Tibial artery (tissue), 4 donors: ENCODE data around the gene BEST1.
A peak's percentile ranks its signal among the peaks of the same experiment; 100 is the strongest.

Source experiments
- DNase-seq, 2 donors: peaks; one replicate each; pipeline ENCODE4 v3.0.0-alpha.2; 2019
- H3K27ac ChIP-seq, 2 donors: fragments of 200-600 bp; sonication (generic) in 1 of 2; 1 replicate in 1 of 2; 2 replicates in 1 of 2; pipeline ENCODE4 v1.5.1; 2018 to 2019; ENCODE audit warnings: mild to moderate bottlenecking in 1 of 2
- H3K27me3 ChIP-seq, 2 donors: fragments of 200-600 bp; sonication (generic) in 1 of 2; one replicate each; pipeline versions ENCODE4 v1.5.1 to v1.6.0; 2016 to 2019
- H3K36me3 ChIP-seq, 3 donors: fragments of 200-600 bp; sonication (generic) in 2 of 3; one replicate each; pipeline ENCODE4 v1.5.1; 2016 to 2019; ENCODE audit warnings: mild to moderate bottlenecking in 2 of 3
- H3K4me1 ChIP-seq, 4 donors: fragments of 200-600 bp; sonication (generic) in 2 of 4; 1 replicate in 3 of 4; 2 replicates in 1 of 4; pipeline ENCODE4 v1.5.1; 2016 to 2019
- H3K4me3 ChIP-seq, 2 donors: fragments of 200-600 bp; sonication (generic) in 1 of 2; 1 replicate in 1 of 2; 2 replicates in 1 of 2; pipeline ENCODE4 v1.5.1; 2018 to 2019; ENCODE audit warnings: mild to moderate bottlenecking in 2 of 2
- H3K9me3 ChIP-seq, 3 donors: fragments of 200-600 bp; sonication (generic) in 1 of 3; one replicate each; pipeline ENCODE4 v1.5.1; 2016 to 2019
- intact Hi-C: fragments of 100-400 bp; cut with DNase I; formaldehyde crosslinking; loops from one replicate; pipeline ENCODE4 v1.15.0; 2023; ENCODE audit warnings: low total_unique reads
- TF ChIP-seq, protein P1 (sequence below), 2 experiments: fragments of 200-600 bp in 1 of 2; fragments of 450-650 bp in 1 of 2; IDR thresholded peaks; one replicate each; pipeline ENCODE4 v1.5.1; 2017 to 2019; ENCODE audit warnings: antibody characterized with exemption in 2 of 2, mild to moderate bottlenecking in 1 of 2, moderate library complexity in 1 of 2

BEST1 gene

DNA sequence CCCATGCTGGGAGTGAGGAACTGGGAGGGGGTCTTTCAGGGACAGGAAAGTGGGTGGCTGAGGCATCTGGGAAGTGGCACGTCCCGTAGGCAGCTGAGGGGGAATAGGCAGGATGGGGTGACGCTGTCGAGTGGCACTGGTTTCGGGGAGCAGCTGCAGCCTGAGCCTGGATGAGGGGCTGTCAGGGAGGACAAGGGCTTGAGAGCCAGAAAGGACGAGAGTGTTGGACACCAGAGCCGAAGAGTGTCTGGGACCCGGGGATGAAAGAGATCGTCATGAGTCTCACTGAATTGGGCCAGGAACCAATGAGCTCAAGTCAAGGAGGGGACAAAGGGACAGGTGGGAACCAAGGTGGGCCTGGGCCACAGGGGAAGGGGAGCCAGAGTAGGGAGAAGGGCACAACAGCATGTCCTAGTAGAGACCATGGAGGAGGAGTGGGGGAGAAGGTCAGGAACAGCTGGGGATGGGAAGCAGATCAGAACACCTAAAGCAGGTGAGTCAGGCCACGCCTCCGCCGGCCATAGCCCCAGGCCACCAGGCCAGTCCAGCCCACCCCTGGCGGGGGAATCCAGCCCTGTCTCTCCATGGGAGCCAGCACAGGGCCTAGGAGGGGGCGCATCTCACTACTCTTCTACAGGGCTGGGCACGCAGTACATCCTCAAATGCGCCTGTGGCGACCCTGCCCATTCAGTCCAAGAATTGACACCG is 37.0 kb upstream of the BEST1 start:
- TF ChIP-seq, protein P1, sequence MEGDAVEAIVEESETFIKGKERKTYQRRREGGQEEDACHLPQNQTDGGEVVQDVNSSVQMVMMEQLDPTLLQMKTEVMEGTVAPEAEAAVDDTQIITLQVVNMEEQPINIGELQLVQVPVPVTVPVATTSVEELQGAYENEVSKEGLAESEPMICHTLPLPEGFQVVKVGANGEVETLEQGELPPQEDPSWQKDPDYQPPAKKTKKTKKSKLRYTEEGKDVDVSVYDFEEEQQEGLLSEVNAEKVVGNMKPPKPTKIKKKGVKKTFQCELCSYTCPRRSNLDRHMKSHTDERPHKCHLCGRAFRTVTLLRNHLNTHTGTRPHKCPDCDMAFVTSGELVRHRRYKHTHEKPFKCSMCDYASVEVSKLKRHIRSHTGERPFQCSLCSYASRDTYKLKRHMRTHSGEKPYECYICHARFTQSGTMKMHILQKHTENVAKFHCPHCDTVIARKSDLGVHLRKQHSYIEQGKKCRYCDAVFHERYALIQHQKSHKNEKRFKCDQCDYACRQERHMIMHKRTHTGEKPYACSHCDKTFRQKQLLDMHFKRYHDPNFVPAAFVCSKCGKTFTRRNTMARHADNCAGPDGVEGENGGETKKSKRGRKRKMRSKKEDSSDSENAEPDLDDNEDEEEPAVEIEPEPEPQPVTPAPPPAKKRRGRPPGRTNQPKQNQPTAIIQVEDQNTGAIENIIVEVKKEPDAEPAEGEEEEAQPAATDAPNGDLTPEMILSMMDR (IDR thresholded peaks at IDR 0.05), result no peak
- intact Hi-C loops, result no loop called here

DNA sequence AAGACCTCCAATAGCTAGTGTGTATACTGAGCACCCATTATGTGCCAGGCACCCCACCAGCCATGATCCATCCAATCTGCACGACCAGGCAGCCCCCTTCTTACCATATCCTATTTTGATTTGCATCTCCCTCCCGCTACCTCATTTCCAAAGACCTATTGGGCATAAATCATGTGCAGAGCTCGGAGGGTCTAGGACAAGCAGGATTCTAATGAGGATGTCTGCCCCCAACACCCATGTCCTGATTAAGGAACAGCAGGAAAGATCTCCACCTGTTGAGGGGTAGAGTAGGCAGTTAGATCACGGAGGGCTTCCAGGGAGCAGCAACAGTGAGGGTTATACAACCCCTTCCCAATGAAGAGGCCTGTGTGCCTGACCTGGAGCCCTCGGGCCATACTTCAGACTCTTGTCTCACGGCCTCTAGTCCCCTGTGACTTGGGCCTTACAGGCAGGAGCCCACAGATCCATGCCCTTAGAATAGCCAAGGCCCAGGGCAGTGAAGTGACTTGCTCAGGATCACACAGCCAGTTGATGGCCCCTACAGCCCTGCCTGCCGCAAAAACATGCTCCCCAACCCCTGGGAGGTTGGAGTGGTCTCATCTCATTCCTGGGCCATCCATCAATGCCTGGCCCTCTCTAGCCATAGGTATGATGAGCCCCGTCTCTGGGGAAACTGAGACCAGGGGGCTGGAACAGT is 36.3 kb upstream of the BEST1 start:
- DNase-seq, result peak in 1 of 2 donors; percentile 19
- no peak overlapping the region for H3K27ac ChIP-seq
- TF ChIP-seq, protein P1 (IDR thresholded peaks at IDR 0.05), result no peak
- H3K27me3 ChIP-seq, result peaks cover 0 to 4% of the 10 kb centered on the region in 2 donors
- peaks cover 0 to 28% (median 12%) of the 10 kb centered on the region in 4 donors for H3K4me1 ChIP-seq
- H3K9me3 ChIP-seq, result no peaks in the 10 kb centered on the region
- H3K4me3 ChIP-seq, result no peak overlapping the region
- intact Hi-C loops, result no loop called here
- no peaks in the 10 kb centered on the region for H3K36me3 ChIP-seq

More for the DNA sequence above, 37.0 kb upstream of the BEST1 start:
- Histone ChIP-seq H3K27ac (no peak overlapping the region), H3K36me3 (no peaks in the 10 kb centered on the region), H3K4me1 (peaks cover 0 to 25% (median 11%) of the 10 kb centered on the region in 4 donors), H3K27me3 (no peaks in the 10 kb centered on the region), H3K4me3 (no peak overlapping the region), H3K9me3 (no peaks in the 10 kb centered on the region)
- peak; percentile 17 to 55 for DNase-seq

- H3K27ac ChIP-seq, result no peak overlapping the region
- no peak overlapping the region for H3K4me3 ChIP-seq
- peaks cover 0 to 31% (median 12%) of the 10 kb centered on the region in 4 donors for H3K4me1 ChIP-seq
These were observed 35.5 kb upstream of the BEST1 start for GRCh38 chr11:61914471-61915171.

GRCh38 chr11:61916737-61917333 is 33.3 kb upstream of the BEST1 start:
- H3K27me3 ChIP-seq, result peaks cover 0 to 19% of the 10 kb centered on the region in 2 donors
- H3K4me3 ChIP-seq, result peak overlapping the region; percentile 62 to 67
- H3K36me3 ChIP-seq, result no peaks in the 10 kb centered on the region
- DNase-seq, result no peak
- peak overlapping the region; percentile 64 to 71 for H3K27ac ChIP-seq
- TF ChIP-seq, protein P1 (IDR thresholded peaks at IDR 0.05), result no peak
- peaks cover 0 to 24% (median 12%) of the 10 kb centered on the region in 4 donors for H3K4me1 ChIP-seq
- no peaks in the 10 kb centered on the region for H3K9me3 ChIP-seq
- intact Hi-C loops, result no loop called here

More at GRCh38 chr11:61914471-61915171, 35.5 kb upstream of the BEST1 start:
- intact Hi-C loops, result no loop called here
- DNase-seq, result peak in 1 of 2 donors; percentile 15
- peaks cover 0 to 10% of the 10 kb centered on the region in 2 donors for H3K27me3 ChIP-seq
- no peaks in the 10 kb centered on the region for H3K36me3 ChIP-seq
- TF ChIP-seq, protein P1 (IDR thresholded peaks at IDR 0.05), result no peak
- no peaks in the 10 kb centered on the region for H3K9me3 ChIP-seq
